Rectal smooth muscle tissue (tissue), 1 donor: ENCODE measurements around the gene ZCCHC17.
"Not testable (repeated sequence)": the region's sequence is repeated elsewhere in the genome, so short reads cannot be mapped to it uniquely, and the experiment has no call there.

Experiments
- H3K27ac ChIP-seq: one replicate; pipeline ENCODE4 v1.7.0; 2013; ENCODE audit warnings: low read depth, low read length, inconsistent platforms
- H3K27me3 ChIP-seq: one replicate; pipeline ENCODE4 v1.7.0; 2013; ENCODE audit warnings: low read length; ENCODE audit not compliant: control insufficient read depth, insufficient read depth
- H3K36me3 ChIP-seq: one replicate; pipeline ENCODE4 v1.7.0; 2013; ENCODE audit warnings: low read length; ENCODE audit not compliant: control insufficient read depth, insufficient read depth
- H3K4me1 ChIP-seq: one replicate; pipeline ENCODE4 v1.7.0; 2013; ENCODE audit warnings: low read length; ENCODE audit not compliant: control insufficient read depth, insufficient read depth
- H3K4me3 ChIP-seq: one replicate; pipeline ENCODE4 v1.7.0; 2013; ENCODE audit warnings: low read length
- H3K9ac ChIP-seq: one replicate; pipeline ENCODE4 v1.7.0; 2013; ENCODE audit warnings: low read length

The ZCCHC17 gene

GRCh38 chr1:31296486-31297276 is at the start of gene ZCCHC17, which contains the start of gene SNRNP40:
ZCCHC17 (plus strand) TSS chr1:31297032; CDS start chr1:31310099, 13,067 bp downstream.
SNRNP40 (minus strand) TSS chr1:31296788; CDS start chr1:31296751, 37 bp downstream.
- Histone ChIP-seq H3K27me3 (no peaks in the 10 kb centered on the region), H3K4me3 (peak within 1 kb of the TSS; percentile 99), H3K36me3 (peaks cover 9% of the 10 kb centered on the region), H3K27ac (peak within 1 kb of the TSS; percentile 82), H3K4me1 (peaks cover 9% of the 10 kb centered on the region), H3K9ac (peak within 1 kb of the TSS; percentile 98)

GRCh38 chr1:31248276-31248675 is 48.6 kb upstream of the ZCCHC17 start:
- H3K36me3 ChIP-seq: no peaks in the 10 kb centered on the region
- no peak overlapping the region for H3K4me3 ChIP-seq
- H3K27ac ChIP-seq: no peak overlapping the region
- no peaks in the 10 kb centered on the region for H3K27me3 ChIP-seq
- no peak overlapping the region for H3K9ac ChIP-seq
- H3K4me1 ChIP-seq: no peaks in the 10 kb centered on the region

- Histone ChIP-seq H3K4me3 (no peak overlapping the region), H3K4me1 (no peaks in the 10 kb centered on the region), H3K9ac (no peak overlapping the region), H3K27me3 (no peaks in the 10 kb centered on the region), H3K36me3 (no peaks in the 10 kb centered on the region), H3K27ac (no peak overlapping the region)
Observed at GRCh38 chr1:31249854-31250253, 47.0 kb upstream of the ZCCHC17 start.

GRCh38 chr1:31257213-31257612 is 39.6 kb upstream of the ZCCHC17 start:
- Histone ChIP-seq H3K4me1 (no peaks in the 10 kb centered on the region), H3K4me3 (no peak overlapping the region), H3K36me3 (peaks cover 17% of the 10 kb centered on the region), H3K9ac (no peak overlapping the region), H3K27ac (no peak overlapping the region), H3K27me3 (no peaks in the 10 kb centered on the region)

- no peaks in the 10 kb centered on the region for H3K4me1 ChIP-seq
- no peaks in the 10 kb centered on the region for H3K27me3 ChIP-seq
- H3K4me3 ChIP-seq: no peak overlapping the region
- H3K36me3 ChIP-seq: peaks cover 17% of the 10 kb centered on the region
- H3K9ac ChIP-seq: no peak overlapping the region
- no peak overlapping the region for H3K27ac ChIP-seq
Observed at GRCh38 chr1:31258581-31258980, 38.3 kb upstream of the ZCCHC17 start.

- H3K4me1 ChIP-seq: no peaks in the 10 kb centered on the region
- H3K36me3 ChIP-seq: peaks cover 17% of the 10 kb centered on the region
- H3K4me3 ChIP-seq: no peak overlapping the region
- no peak overlapping the region for H3K27ac ChIP-seq
- H3K9ac ChIP-seq: no peak overlapping the region
- no peaks in the 10 kb centered on the region for H3K27me3 ChIP-seq
Observed at GRCh38 chr1:31259746-31260145, 37.1 kb upstream of the ZCCHC17 start.

GRCh38 chr1:31261916-31262315 is 34.9 kb upstream of the ZCCHC17 start:
- no peak overlapping the region for H3K27ac ChIP-seq
- no peak overlapping the region for H3K9ac ChIP-seq
- H3K36me3 ChIP-seq: peaks cover 17% of the 10 kb centered on the region
- H3K4me1 ChIP-seq: no peaks in the 10 kb centered on the region
- H3K27me3 ChIP-seq: no peaks in the 10 kb centered on the region
- H3K4me3 ChIP-seq: no peak overlapping the region

- peaks cover 17% of the 10 kb centered on the region for H3K36me3 ChIP-seq
- H3K4me3 ChIP-seq, H3K27ac ChIP-seq, H3K9ac ChIP-seq, H3K4me1 ChIP-seq, H3K27me3 ChIP-seq: not testable (repeated sequence)
Observed at GRCh38 chr1:31262393-31262792, 34.4 kb upstream of the ZCCHC17 start.

- Histone ChIP-seq H3K27me3 (no peaks in the 10 kb centered on the region), H3K27ac (no peak overlapping the region), H3K9ac (no peak overlapping the region), H3K36me3 (peaks cover 14% of the 10 kb centered on the region), H3K4me3 (no peak overlapping the region), H3K4me1 (no peaks in the 10 kb centered on the region)
Observed at GRCh38 chr1:31263408-31263807, 33.4 kb upstream of the ZCCHC17 start.

GRCh38 chr1:31264790-31265386 is 31.9 kb upstream of the ZCCHC17 start:
- Histone ChIP-seq H3K4me3 (no peak overlapping the region), H3K36me3 (peaks cover 16% of the 10 kb centered on the region), H3K27ac (no peak overlapping the region), H3K9ac (no peak overlapping the region), H3K27me3 (no peaks in the 10 kb centered on the region), H3K4me1 (no peaks in the 10 kb centered on the region)

- Histone ChIP-seq H3K4me1 (no peaks in the 10 kb centered on the region), H3K9ac (no peak overlapping the region), H3K27me3 (no peaks in the 10 kb centered on the region), H3K36me3 (peaks cover 17% of the 10 kb centered on the region), H3K27ac (no peak overlapping the region), H3K4me3 (no peak overlapping the region)
Observed at GRCh38 chr1:31266547-31266946, 30.3 kb upstream of the ZCCHC17 start.

GRCh38 chr1:31272369-31272768 is 24.5 kb upstream of the ZCCHC17 start:
- H3K4me3 ChIP-seq: no peak overlapping the region
- no peak overlapping the region for H3K9ac ChIP-seq
- H3K4me1 ChIP-seq: no peaks in the 10 kb centered on the region
- no peak overlapping the region for H3K27ac ChIP-seq
- H3K36me3 ChIP-seq: peaks cover 25% of the 10 kb centered on the region
- H3K27me3 ChIP-seq: no peaks in the 10 kb centered on the region

- H3K4me1 ChIP-seq: no peaks in the 10 kb centered on the region
- peaks cover 20% of the 10 kb centered on the region for H3K36me3 ChIP-seq
- no peak overlapping the region for H3K4me3 ChIP-seq
- no peaks in the 10 kb centered on the region for H3K27me3 ChIP-seq
- no peak overlapping the region for H3K27ac ChIP-seq
- H3K9ac ChIP-seq: no peak overlapping the region
Observed at GRCh38 chr1:31273619-31274018, 23.2 kb upstream of the ZCCHC17 start.
